Loucy (cell line): ENCODE data around the gene ANO1.

Experiments used
- H2AFZ ChIP-seq: fragments of 200-600 bp; sonication (generic); 2 replicates; pipeline ENCODE4 v1.6.0; 2016; ENCODE audit warnings: antibody characterized with exemption, mild to moderate bottlenecking, low read length, moderate library complexity
- H3F3A ChIP-seq: fragments of 200-600 bp; 2 replicates; pipeline ENCODE4 v1.6.0; 2016; ENCODE audit warnings: antibody characterized with exemption, low read depth, mild to moderate bottlenecking
- H3K27me3 ChIP-seq: fragments of 200-600 bp; sonication (generic); 2 replicates; pipeline ENCODE4 v1.6.1; 2014; ENCODE audit warnings: low read length, mild to moderate bottlenecking; ENCODE audit not compliant: insufficient read depth, poor library complexity, severe bottlenecking
- H3K36me3 ChIP-seq: fragments of 200-600 bp; sonication (generic); 2 replicates; pipeline ENCODE4 v1.6.1; 2016; ENCODE audit warnings: low read length; ENCODE audit not compliant: insufficient read depth
- H3K4me1 ChIP-seq: fragments of 200-600 bp; sonication (generic); 2 replicates; pipeline ENCODE4 v1.5.1; 2014; ENCODE audit warnings: low read length, mild to moderate bottlenecking; ENCODE audit not compliant: insufficient read depth, poor library complexity, severe bottlenecking
- H3K4me2 ChIP-seq: fragments of 200-600 bp; sonication (generic); 2 replicates; pipeline ENCODE4 v1.6.0; 2014; ENCODE audit warnings: antibody characterized with exemption, low read length, low read depth, mild to moderate bottlenecking; ENCODE audit not compliant: poor library complexity, severe bottlenecking
- H3K4me3 ChIP-seq: fragments of 200-600 bp; sonication (generic); 2 replicates; pipeline ENCODE4 v1.5.1; 2014; ENCODE audit warnings: low read length, mild to moderate bottlenecking, mixed read lengths; ENCODE audit not compliant: poor library complexity, severe bottlenecking
- H3K79me2 ChIP-seq: fragments of 200-600 bp; sonication (generic); 2 replicates; pipeline ENCODE4 v1.6.1; 2014; ENCODE audit warnings: low read length; ENCODE audit not compliant: insufficient read depth
- H3K9ac ChIP-seq: fragments of 200-600 bp; sonication (generic); 2 replicates; pipeline ENCODE4 v1.6.0; 2014; ENCODE audit warnings: mild to moderate bottlenecking, low read depth, low read length, moderate library complexity; ENCODE audit not compliant: poor library complexity, severe bottlenecking
- H3K9me2 ChIP-seq: fragments of 200-600 bp; sonication (generic); replicated peaks from 2 replicates; pipeline ENCODE4 v1.6.1; 2016; ENCODE audit warnings: low read depth, low read length, mixed read lengths
- H3K9me3 ChIP-seq: fragments of 200-600 bp; sonication (generic); 2 replicates; pipeline ENCODE4 v1.6.1; 2014; ENCODE audit warnings: mild to moderate bottlenecking, antibody characterized with exemption, low read length, low read depth; ENCODE audit not compliant: insufficient read depth
- H4K20me1 ChIP-seq: fragments of 200-600 bp; sonication (generic); 2 replicates; pipeline ENCODE4 v1.6.0; 2014; ENCODE audit warnings: antibody characterized with exemption, low read length, mild to moderate bottlenecking; ENCODE audit not compliant: insufficient read depth, poor library complexity, severe bottlenecking
- EZH2phosphoT487 ChIP-seq: fragments of 200-600 bp; IDR thresholded peaks from 2 replicates; pipeline ENCODE4 v1.6.1; 2018; ENCODE audit warnings: antibody characterized with exemption, mild to moderate bottlenecking, moderate library complexity, borderline replicate concordance
- TF ChIP-seq, protein P1 (sequence below): fragments of 200-600 bp; sonication (generic); conservative IDR thresholded peaks from 2 replicates; pipeline ENCODE4 v1.5.1; 2014; ENCODE audit warnings: mild to moderate bottlenecking, antibody characterized with exemption, low read length

The ANO1 gene

GRCh38 chr11:70124321-70125000, 46.3 kb downstream of the ANO1 start:
- no peaks in the 10 kb centered on the region for H3K4me1 ChIP-seq
- H3K27me3 ChIP-seq: no peaks in the 10 kb centered on the region
- H3K79me2 ChIP-seq: no peaks in the 10 kb centered on the region
- H3K36me3 ChIP-seq: no peaks in the 10 kb centered on the region
- H2AFZ ChIP-seq: no peak overlapping the region
- no peaks in the 10 kb centered on the region for H3K9me3 ChIP-seq
- no peak overlapping the region for H3K4me3 ChIP-seq
- no peaks in the 10 kb centered on the region for H3F3A ChIP-seq
- H3K4me2 ChIP-seq: no peak overlapping the region
- TF ChIP-seq, protein P1, sequence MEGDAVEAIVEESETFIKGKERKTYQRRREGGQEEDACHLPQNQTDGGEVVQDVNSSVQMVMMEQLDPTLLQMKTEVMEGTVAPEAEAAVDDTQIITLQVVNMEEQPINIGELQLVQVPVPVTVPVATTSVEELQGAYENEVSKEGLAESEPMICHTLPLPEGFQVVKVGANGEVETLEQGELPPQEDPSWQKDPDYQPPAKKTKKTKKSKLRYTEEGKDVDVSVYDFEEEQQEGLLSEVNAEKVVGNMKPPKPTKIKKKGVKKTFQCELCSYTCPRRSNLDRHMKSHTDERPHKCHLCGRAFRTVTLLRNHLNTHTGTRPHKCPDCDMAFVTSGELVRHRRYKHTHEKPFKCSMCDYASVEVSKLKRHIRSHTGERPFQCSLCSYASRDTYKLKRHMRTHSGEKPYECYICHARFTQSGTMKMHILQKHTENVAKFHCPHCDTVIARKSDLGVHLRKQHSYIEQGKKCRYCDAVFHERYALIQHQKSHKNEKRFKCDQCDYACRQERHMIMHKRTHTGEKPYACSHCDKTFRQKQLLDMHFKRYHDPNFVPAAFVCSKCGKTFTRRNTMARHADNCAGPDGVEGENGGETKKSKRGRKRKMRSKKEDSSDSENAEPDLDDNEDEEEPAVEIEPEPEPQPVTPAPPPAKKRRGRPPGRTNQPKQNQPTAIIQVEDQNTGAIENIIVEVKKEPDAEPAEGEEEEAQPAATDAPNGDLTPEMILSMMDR: no peak
- no peak for TF ChIP-seq EZH2phosphoT487
- H3K9ac ChIP-seq: no peak overlapping the region
- no peaks in the 10 kb centered on the region for H3K9me2 ChIP-seq
- no peaks in the 10 kb centered on the region for H4K20me1 ChIP-seq

GRCh38 chr11:70126494-70126893, 48.4 kb downstream of the ANO1 start:
- no peaks in the 10 kb centered on the region for H4K20me1 ChIP-seq
- no peaks in the 10 kb centered on the region for H3K9me2 ChIP-seq
- H2AFZ ChIP-seq: no peak overlapping the region
- H3K4me3 ChIP-seq: no peak overlapping the region
- H3K4me2 ChIP-seq: no peak overlapping the region
- no peak for TF ChIP-seq EZH2phosphoT487
- TF ChIP-seq, protein P1: no peak
- H3F3A ChIP-seq: no peaks in the 10 kb centered on the region
- H3K9ac ChIP-seq: no peak overlapping the region
- H3K4me1 ChIP-seq: no peaks in the 10 kb centered on the region
- H3K27me3 ChIP-seq: no peaks in the 10 kb centered on the region
- H3K36me3 ChIP-seq: no peaks in the 10 kb centered on the region
- no peaks in the 10 kb centered on the region for H3K79me2 ChIP-seq
- no peaks in the 10 kb centered on the region for H3K9me3 ChIP-seq

- H4K20me1 ChIP-seq: no peaks in the 10 kb centered on the region
- no peaks in the 10 kb centered on the region for H3K79me2 ChIP-seq
- no peak overlapping the region for H3K4me2 ChIP-seq
- TF ChIP-seq EZH2phosphoT487: no peak
- TF ChIP-seq, protein P1: no peak
- no peaks in the 10 kb centered on the region for H3K4me1 ChIP-seq
- no peak overlapping the region for H3K4me3 ChIP-seq
- H3K9me3 ChIP-seq: no peaks in the 10 kb centered on the region
- no peaks in the 10 kb centered on the region for H3K36me3 ChIP-seq
- no peaks in the 10 kb centered on the region for H3K27me3 ChIP-seq
- H3F3A ChIP-seq: no peaks in the 10 kb centered on the region
- H3K9me2 ChIP-seq: no peaks in the 10 kb centered on the region
- no peak overlapping the region for H2AFZ ChIP-seq
- H3K9ac ChIP-seq: no peak overlapping the region
These were observed 49.7 kb downstream of the ANO1 start for GRCh38 chr11:70127653-70128434.
